WI38 (cell line): ENCODE results near the gene OGDH.

Experiments
- H3K4me3 ChIP-seq: 2 replicates; pipeline ENCODE4 v1.5.1; 2011; ENCODE audit warnings: low read depth, mild to moderate bottlenecking, control low read depth, low read length
- CTCF ChIP-seq: IDR thresholded peaks from 2 replicates; pipeline ENCODE4 v1.5.1; 2012; ENCODE audit warnings: low read depth, mild to moderate bottlenecking, control low read depth, low read length

OGDH gene

GRCh38 chr7:44652535-44652934 lies 46.1 kb downstream of the OGDH start:
- no peak overlapping the region for H3K4me3 ChIP-seq
- TF ChIP-seq CTCF: no peak

GRCh38 chr7:44654255-44654796 lies 47.9 kb downstream of the OGDH start:
- no peak for TF ChIP-seq CTCF
- H3K4me3 ChIP-seq: no peak overlapping the region

- no peak for TF ChIP-seq CTCF
Observed at GRCh38 chr7:44655341-44655740, 48.9 kb downstream of the OGDH start.

GRCh38 chr7:44658979-44659378 lies 52.6 kb downstream of the OGDH start:
- no peak for TF ChIP-seq CTCF
- no peak overlapping the region for H3K4me3 ChIP-seq

More at GRCh38 chr7:44655341-44655740, 48.9 kb downstream of the OGDH start:
- H3K4me3 ChIP-seq: no peak overlapping the region

GRCh38 chr7:44661233-44661632 lies 54.8 kb downstream of the OGDH start:
- H3K4me3 ChIP-seq: no peak overlapping the region
- TF ChIP-seq CTCF: no peak

GRCh38 chr7:44664780-44665461 lies 58.5 kb downstream of the OGDH start:
- TF ChIP-seq CTCF: no peak
- H3K4me3 ChIP-seq: no peak overlapping the region

GRCh38 chr7:44665531-44666213 lies 59.2 kb downstream of the OGDH start:
- no peak for TF ChIP-seq CTCF
- H3K4me3 ChIP-seq: no peak overlapping the region
